ENCODE measurements around the gene TFR2. TPM values are rescaled to one million over a fixed set of nuclear protein-coding genes. Genes with fewer than 3 reads are reported as not detected.

TFR2 gene
- total RNA-seq, 4 donors from 2014 or later, result 0.81 to 3.9 (median 1.3) TPM

DNA sequence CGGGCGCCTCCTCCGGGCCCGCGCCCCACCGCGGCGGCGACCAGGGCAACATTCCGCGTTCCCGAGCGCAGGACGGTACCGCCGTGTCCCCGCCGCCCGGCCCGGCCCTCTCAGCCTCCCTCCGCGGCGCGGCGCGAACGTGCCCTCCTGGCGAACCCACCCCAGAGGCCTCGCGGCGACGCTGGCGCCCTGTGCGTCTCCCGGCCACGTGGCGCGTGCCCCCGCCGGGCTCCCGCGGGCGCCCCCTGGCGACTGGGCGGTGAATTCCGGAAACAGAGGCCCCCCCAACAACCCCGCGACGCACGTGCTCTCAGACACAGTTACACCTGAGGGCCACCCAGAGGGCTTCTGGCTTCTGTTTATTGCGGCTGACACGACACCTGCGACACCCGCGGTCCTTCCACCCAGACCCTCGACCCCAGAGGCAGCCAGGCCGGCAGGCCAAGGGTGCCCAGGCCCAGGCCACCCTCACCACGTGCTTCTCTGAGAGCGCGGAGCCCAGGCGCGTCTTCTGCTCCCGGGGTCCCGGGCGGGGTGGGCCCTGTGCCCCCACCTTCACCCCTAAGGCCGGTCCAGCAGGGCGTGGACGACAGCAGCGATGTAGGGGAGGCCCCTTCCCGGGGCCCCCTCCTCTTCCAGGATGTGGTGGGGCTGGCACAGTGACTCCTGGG lies 67.5 kb downstream of the TFR2 start, which contains the start of gene SAP25:
TSS of gene SAP25 (minus strand) at position 210 of the 671 bp plus-strand sequence. CDS start at position 52, 158 bp downstream.
- peaks cover 52% of the 10 kb centered on the region for H3K36me3 ChIP-seq
- TF ChIP-seq POLR2AphosphoS5 (IDR thresholded peaks at IDR 0.05), result no peak
- TF ChIP-seq, protein P1, sequence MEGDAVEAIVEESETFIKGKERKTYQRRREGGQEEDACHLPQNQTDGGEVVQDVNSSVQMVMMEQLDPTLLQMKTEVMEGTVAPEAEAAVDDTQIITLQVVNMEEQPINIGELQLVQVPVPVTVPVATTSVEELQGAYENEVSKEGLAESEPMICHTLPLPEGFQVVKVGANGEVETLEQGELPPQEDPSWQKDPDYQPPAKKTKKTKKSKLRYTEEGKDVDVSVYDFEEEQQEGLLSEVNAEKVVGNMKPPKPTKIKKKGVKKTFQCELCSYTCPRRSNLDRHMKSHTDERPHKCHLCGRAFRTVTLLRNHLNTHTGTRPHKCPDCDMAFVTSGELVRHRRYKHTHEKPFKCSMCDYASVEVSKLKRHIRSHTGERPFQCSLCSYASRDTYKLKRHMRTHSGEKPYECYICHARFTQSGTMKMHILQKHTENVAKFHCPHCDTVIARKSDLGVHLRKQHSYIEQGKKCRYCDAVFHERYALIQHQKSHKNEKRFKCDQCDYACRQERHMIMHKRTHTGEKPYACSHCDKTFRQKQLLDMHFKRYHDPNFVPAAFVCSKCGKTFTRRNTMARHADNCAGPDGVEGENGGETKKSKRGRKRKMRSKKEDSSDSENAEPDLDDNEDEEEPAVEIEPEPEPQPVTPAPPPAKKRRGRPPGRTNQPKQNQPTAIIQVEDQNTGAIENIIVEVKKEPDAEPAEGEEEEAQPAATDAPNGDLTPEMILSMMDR (IDR thresholded peaks at IDR 0.05), result no peak
- no peak for TF ChIP-seq EP300 (IDR thresholded peaks at IDR 0.05)
- TF ChIP-seq POLR2A (IDR thresholded peaks at IDR 0.05), result no peak
- WGBS, result 93% methylated on average over 58 of the region's 70 CpGs
- H3K9me3 ChIP-seq, result no peaks in the 10 kb centered on the region
- H3K4me1 ChIP-seq, result peaks cover 16% of the 10 kb centered on the region
- no peak for DNase-seq (ENCODE audit: low spot score in 2 of 2)
- no peak within 1 kb of the TSS for H3K27ac ChIP-seq
- no peaks in the 10 kb centered on the region for H3K27me3 ChIP-seq
- no peak within 1 kb of the TSS for H3K4me3 ChIP-seq

DNA sequence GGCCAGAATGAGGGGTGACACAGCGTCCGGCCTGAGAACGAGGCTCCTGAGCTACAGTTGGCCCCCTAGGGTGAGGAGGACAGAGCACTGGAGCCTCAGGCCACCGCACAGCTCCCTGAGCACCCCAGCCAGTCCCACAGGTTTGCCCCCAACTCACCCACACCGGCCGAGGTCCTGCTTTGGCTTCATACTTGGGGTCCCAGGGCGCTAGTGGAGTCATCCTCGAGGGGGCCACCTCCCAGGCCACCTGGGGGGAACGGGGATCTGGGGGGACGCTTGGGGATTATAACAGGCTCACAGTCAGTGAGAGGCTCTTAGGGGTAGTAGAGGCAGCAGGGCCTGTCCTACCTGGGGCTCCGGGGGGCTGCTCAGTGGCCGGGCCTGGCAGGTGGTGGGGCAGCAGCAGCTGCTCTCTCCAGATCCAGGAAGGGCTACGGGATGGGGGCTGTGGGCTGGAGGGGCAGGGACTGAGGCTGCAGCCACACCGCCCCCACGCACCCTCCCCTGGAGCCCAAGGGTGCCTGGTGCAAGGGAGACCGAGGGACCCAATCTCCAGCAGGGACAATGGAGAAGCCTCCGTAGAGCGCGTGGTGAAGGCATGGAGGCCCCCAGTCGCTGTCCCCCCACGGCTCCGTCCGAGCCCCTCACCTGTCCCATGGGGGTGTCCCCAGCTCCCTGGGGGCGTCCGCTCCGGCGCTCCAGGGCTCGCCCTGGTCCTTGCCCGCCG lies 68.2 kb downstream of the TFR2 start:
- peaks cover 45% of the 10 kb centered on the region for H3K36me3 ChIP-seq
- WGBS, result 90% methylated on average over 10 of the region's 30 CpGs
- no peak for DNase-seq (ENCODE audit: low spot score in 2 of 2)
- peaks cover 16% of the 10 kb centered on the region for H3K4me1 ChIP-seq
- no peaks in the 10 kb centered on the region for H3K9me3 ChIP-seq
- no peaks in the 10 kb centered on the region for H3K27me3 ChIP-seq
- TF ChIP-seq EP300 (IDR thresholded peaks at IDR 0.05) (no peak), POLR2AphosphoS5 (IDR thresholded peaks at IDR 0.05) (no peak), POLR2A (IDR thresholded peaks at IDR 0.05) (no peak)
- TF ChIP-seq, protein P1 (IDR thresholded peaks at IDR 0.05), result no peak
- no peak overlapping the region for H3K4me3 ChIP-seq
- no peak overlapping the region for H3K27ac ChIP-seq

DNA sequence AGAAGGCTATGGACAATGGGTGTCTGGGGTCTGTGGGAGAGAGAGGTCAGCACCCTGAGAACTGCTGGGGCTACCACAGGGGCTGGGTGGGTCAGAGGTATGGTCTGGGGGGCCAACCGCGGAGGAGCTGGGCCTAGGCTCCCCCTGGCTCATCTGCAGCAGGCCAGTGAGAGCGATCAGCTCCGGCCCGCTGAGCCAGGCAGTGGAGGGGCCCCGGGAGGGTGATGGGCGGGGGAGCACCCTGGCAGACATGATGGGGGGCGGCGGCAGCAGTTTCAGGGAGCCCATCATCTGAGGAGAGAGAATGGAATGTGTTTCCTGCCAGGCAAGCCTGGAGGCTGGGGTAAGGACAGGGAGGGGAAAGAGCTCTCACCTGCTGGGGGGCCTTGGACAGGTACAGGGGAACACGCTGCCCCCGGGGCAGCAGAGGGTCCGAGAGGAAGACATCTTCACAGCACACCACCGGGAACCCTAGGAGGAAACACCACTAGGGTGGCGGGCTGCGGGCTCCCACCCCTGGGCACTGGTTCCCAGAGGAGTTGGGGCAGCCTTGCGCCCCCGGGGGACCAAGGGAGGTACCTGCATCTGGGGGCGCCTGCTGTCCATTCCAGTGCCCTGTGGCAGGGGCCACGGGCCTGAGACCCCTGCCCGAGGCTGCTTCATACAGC lies 68.9 kb downstream of the TFR2 start:
- WGBS, result 89% methylated on average over 8 of the region's 20 CpGs
- DNase-seq (ENCODE audit: low spot score in 2 of 2), result no peak
- Histone ChIP-seq H3K27me3 (no peaks in the 10 kb centered on the region), H3K9me3 (no peaks in the 10 kb centered on the region), H3K27ac (no peak overlapping the region), H3K4me3 (no peak overlapping the region), H3K4me1 (peaks cover 16% of the 10 kb centered on the region), H3K36me3 (peaks cover 38% of the 10 kb centered on the region)
- TF ChIP-seq POLR2A (IDR thresholded peaks at IDR 0.05) (no peak), POLR2AphosphoS5 (IDR thresholded peaks at IDR 0.05) (no peak), EP300 (IDR thresholded peaks at IDR 0.05) (no peak)
- TF ChIP-seq, protein P1 (IDR thresholded peaks at IDR 0.05), result no peak

DNA sequence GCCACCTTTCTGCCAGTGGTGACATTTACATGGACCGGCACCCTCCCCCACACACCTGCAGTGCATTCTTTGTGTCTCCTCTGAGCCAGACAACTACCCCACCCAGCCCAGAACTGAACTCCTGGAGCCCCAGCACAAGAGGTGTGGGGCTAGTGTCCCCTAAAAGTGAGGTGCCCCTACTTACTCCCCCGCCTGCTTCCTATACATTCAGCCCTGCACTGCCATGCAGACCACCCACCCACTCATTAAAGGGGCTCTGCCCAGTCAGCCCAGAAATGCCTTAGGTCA lies 69.6 kb downstream of the TFR2 start:
- no peak for DNase-seq (ENCODE audit: low spot score in 2 of 2)
- Histone ChIP-seq H3K4me1 (peaks cover 16% of the 10 kb centered on the region), H3K27ac (no peak overlapping the region), H3K4me3 (no peak overlapping the region), H3K9me3 (no peaks in the 10 kb centered on the region), H3K27me3 (no peaks in the 10 kb centered on the region), H3K36me3 (peaks cover 31% of the 10 kb centered on the region)
- WGBS, result 100% methylated on average over 2 of the region's 2 CpGs
- TF ChIP-seq POLR2AphosphoS5 (IDR thresholded peaks at IDR 0.05) (no peak), EP300 (IDR thresholded peaks at IDR 0.05) (no peak), POLR2A (IDR thresholded peaks at IDR 0.05) (no peak)
- TF ChIP-seq, protein P1 (IDR thresholded peaks at IDR 0.05), result no peak
